Suprapubic skin (tissue), 4 donors: Measurements from ENCODE around the gene OR10J1.

ENCODE experiments used
- EP300 ChIP-seq: sonication (generic); formaldehyde crosslinking; IDR thresholded peaks from one replicate; pipeline ENCODE4 v1.6.1; 2017; ENCODE audit warnings: antibody characterized with exemption
- POLR2AphosphoS5 ChIP-seq, 3 donors: sonication (generic); formaldehyde crosslinking; IDR thresholded peaks; one replicate each; pipeline ENCODE4 v1.6.1; 2017; ENCODE audit warnings: antibody characterized with exemption in 3 of 3

DNA sequence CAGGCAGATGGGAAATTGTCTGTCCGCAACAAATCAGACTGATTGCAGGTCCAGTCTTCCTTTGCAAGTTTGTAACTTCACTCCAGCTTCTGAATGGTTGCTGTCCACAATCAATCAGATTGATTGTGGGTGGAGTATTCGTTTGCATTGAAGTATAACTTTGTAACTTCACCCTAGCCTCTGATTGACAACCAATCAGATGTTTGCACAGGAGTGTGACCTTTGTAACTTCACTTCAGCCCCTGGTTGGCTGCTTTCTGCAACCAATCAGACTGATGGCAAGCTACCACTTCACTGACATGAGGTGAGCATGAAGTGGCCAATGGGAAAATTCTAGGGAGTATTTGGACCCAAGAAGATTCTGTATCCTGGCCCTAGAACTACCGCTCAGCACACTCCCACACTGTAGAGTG lies 25.7 kb downstream of the OR10J1 start:
- TF ChIP-seq POLR2AphosphoS5 (IDR thresholded peaks at IDR 0.05), result no peak
- no peak for TF ChIP-seq EP300
